ENCODE data around the gene G6PC2.

DNA sequence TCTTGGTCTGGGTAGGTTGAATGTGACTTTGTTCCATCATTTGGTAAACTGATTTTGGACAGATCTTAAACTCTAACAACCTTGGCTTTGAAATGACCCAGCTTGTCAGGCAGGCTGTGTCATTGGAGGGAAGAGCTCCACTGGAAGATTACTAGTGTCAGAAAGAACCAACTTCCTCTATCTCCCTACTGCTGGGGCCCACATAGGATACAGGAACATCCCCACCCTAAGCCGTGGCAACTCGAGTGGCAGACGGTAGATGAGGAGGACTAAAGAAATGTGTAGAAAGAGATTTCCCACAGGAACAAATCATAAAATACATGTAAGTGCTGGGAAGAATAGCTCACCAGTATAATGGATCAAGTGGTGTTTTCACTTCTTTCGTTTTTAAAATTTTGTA lies 4.3 kb upstream of the G6PC2 start:
- no peak for TF ChIP-seq TAF1 (IDR thresholded peaks at IDR 0.05; ENCODE audit: low read depth, low read length)
- no peak for TF ChIP-seq EZH2 (IDR thresholded peaks at IDR 0.05; ENCODE audit: low read depth, low read length, severe bottlenecking)
- TF ChIP-seq USF2 (IDR thresholded peaks at IDR 0.05; ENCODE audit: low read length), result no peak
